CD14-positive monocyte (primary cell): ENCODE data around the gene DCTD. TPM values are rescaled to one million over a fixed set of nuclear protein-coding genes. Genes with fewer than 3 reads are reported as not detected.

Source experiments
- DNase-seq, 3 donors: peaks; one replicate each; pipeline ENCODE4 v3.0.0-alpha.2; 2011 to 2022
- H2AFZ ChIP-seq: 2 replicates; pipeline ENCODE4 v1.6.0; 2012; ENCODE audit warnings: mild to moderate bottlenecking, low read depth, low read length, inconsistent platforms; ENCODE audit not compliant: insufficient read depth, poor library complexity, severe bottlenecking
- H3K27ac ChIP-seq, 2 donors: 1 replicate in 1 of 2; 2 replicates in 1 of 2; pipeline ENCODE4 v1.5.1; 2012 to 2013; ENCODE audit warnings: low read length in 2 of 2, control low read depth in 1 of 2, inconsistent platforms in 1 of 2, low read depth in 1 of 2, mild to moderate bottlenecking in 1 of 2
- H3K27me3 ChIP-seq, 2 donors: one replicate each; pipeline versions ENCODE4 v1.6.0 to v1.6.1; 2011 to 2013; ENCODE audit warnings: low read length in 2 of 2; ENCODE audit not compliant: control insufficient read depth in 2 of 2, insufficient read depth in 2 of 2
- H3K36me3 ChIP-seq, 2 donors: replicated peaks in 1 of 2; 1 replicate in 1 of 2; 2 replicates in 1 of 2; pipeline versions ENCODE4 v1.5.1 to v1.6.1; 2012 to 2013; ENCODE audit warnings: low read length in 2 of 2, control low read depth in 1 of 2, inconsistent platforms in 1 of 2, mild to moderate bottlenecking in 1 of 2; ENCODE audit not compliant: insufficient read depth in 2 of 2, control insufficient read depth in 1 of 2
- H3K4me1 ChIP-seq, 2 donors: 1 replicate in 1 of 2; 2 replicates in 1 of 2; pipeline versions ENCODE4 v1.5.1 to v1.6.1; 2012 to 2013; ENCODE audit warnings: low read length in 2 of 2, control low read depth in 1 of 2, inconsistent platforms in 1 of 2, mild to moderate bottlenecking in 1 of 2, moderate library complexity in 1 of 2; ENCODE audit not compliant: insufficient read depth in 2 of 2, control insufficient read depth in 1 of 2
- H3K4me2 ChIP-seq: replicated peaks from 2 replicates; pipeline ENCODE3; 2012; ENCODE audit warnings: low read length, moderate library complexity, mild to moderate bottlenecking; ENCODE audit not compliant: poor library complexity, severe bottlenecking; ENCODE audit errors: extremely low read depth
- H3K4me3 ChIP-seq, 3 experiments: fragments of 200-600 bp in 1 of 3; sonication (generic) in 1 of 3; replicated peaks in 1 of 3; 1 replicate in 2 of 3; 2 replicates in 1 of 3; pipeline ENCODE4 v1.5.1; 2011 to 2013; ENCODE audit warnings: low read length in 3 of 3, mild to moderate bottlenecking in 3 of 3, control low read depth in 2 of 3, low read depth in 2 of 3, inconsistent platforms in 1 of 3, moderate library complexity in 1 of 3
- H3K79me2 ChIP-seq: 2 replicates; pipeline ENCODE4 v1.6.0; 2012; ENCODE audit warnings: mild to moderate bottlenecking, control low read depth, inconsistent platforms, low read length, moderate library complexity; ENCODE audit not compliant: insufficient read depth
- H3K9ac ChIP-seq: 2 replicates; pipeline ENCODE4 v1.6.0; 2017; ENCODE audit warnings: low read length, mild to moderate bottlenecking; ENCODE audit not compliant: insufficient read depth, poor library complexity, severe bottlenecking
- H3K9me3 ChIP-seq, 2 donors: replicated peaks in 1 of 2; 1 replicate in 1 of 2; 2 replicates in 1 of 2; pipeline versions ENCODE4 v1.5.1 to v1.6.1; 2012 to 2013; ENCODE audit warnings: low read length in 2 of 2, control low read depth in 1 of 2; ENCODE audit not compliant: control insufficient read depth in 1 of 2, insufficient read depth in 1 of 2
- H4K20me1 ChIP-seq: 2 replicates; pipeline ENCODE4 v1.6.0; 2012; ENCODE audit warnings: mild to moderate bottlenecking, low read length, control low read depth, moderate library complexity; ENCODE audit not compliant: insufficient read depth
- H3K27ac Mint-ChIP-seq, 7 donors: one replicate each; pipeline ENCODE4 v1.8.0; 2020; ENCODE audit warnings: mild to moderate bottlenecking in 7 of 7, mixed read lengths in 7 of 7, moderate library complexity in 6 of 7, inconsistent platforms in 2 of 7
- H3K27me3 Mint-ChIP-seq, 3 donors: one replicate each; pipeline ENCODE4 v1.8.0; 2021 to 2022; ENCODE audit warnings: low read depth in 3 of 3, mild to moderate bottlenecking in 3 of 3, mixed read lengths in 3 of 3, moderate library complexity in 3 of 3, inconsistent platforms in 1 of 3
- H3K36me3 Mint-ChIP-seq, 2 donors: one replicate each; pipeline ENCODE4 v1.8.0; 2020; ENCODE audit warnings: mixed read lengths in 2 of 2, inconsistent platforms in 1 of 2, mild to moderate bottlenecking in 1 of 2
- H3K4me1 Mint-ChIP-seq: one replicate; pipeline ENCODE4 v1.8.0; 2020; ENCODE audit warnings: mild to moderate bottlenecking, mixed read lengths
- H3K4me3 Mint-ChIP-seq, 2 donors: one replicate each; pipeline ENCODE4 v1.8.0; 2020; ENCODE audit warnings: mild to moderate bottlenecking in 2 of 2, mixed read lengths in 2 of 2, moderate library complexity in 1 of 2
- H3K9me3 Mint-ChIP-seq, 7 donors: one replicate each; pipeline ENCODE4 v1.8.0; 2020 to 2022; ENCODE audit warnings: mixed read lengths in 7 of 7, mild to moderate bottlenecking in 6 of 7, moderate library complexity in 6 of 7, inconsistent platforms in 2 of 7
- CTCF ChIP-seq: fragments of 200-600 bp; IDR thresholded peaks from one replicate; pipeline ENCODE4 v1.8.0; 2022; ENCODE audit warnings: antibody characterized with exemption, mild to moderate bottlenecking
- WGBS: methylation state at CpG from one replicate; pipeline ENCODE4 v1.1.5; 2013; ENCODE audit warnings: missing lambda C conversion rate; ENCODE audit not compliant: insufficient coverage; 5-methylcytosine and 5-hydroxymethylcytosine counted together
- intact Hi-C, 2 donors: fragments of 100-400 bp; cut with micrococcal nuclease; formaldehyde crosslinking; loops; one replicate each; pipeline versions ENCODE4 v1.15.0 to v1.15.1; 2023
- polyA plus RNA-seq, 3 donors: library from polyadenylated mRNA; depleted of rRNA in 1 of 3; unstranded in 2 of 3; stranded (reverse) in 1 of 3; fragments of 300-500 nt in 2 of 3; fragments of >200 nt in 1 of 3; fragmentation: Illumina TruSeq in 2 of 3; gene quantifications; 1 replicate in 2 of 3; 2 replicates in 1 of 3; pipeline ENCODE4 v1.2.3, GENCODE V29; 2012 to 2021

DCTD gene
- polyA plus RNA-seq, 3 donors = 45.8 to 49.9 (median 47.8) TPM

- DNase-seq = no peak
- no peak overlapping the region for H2AFZ ChIP-seq
- no peak overlapping the region for H3K27ac ChIP-seq
- intact Hi-C loops = no loop called here
- H3K4me1 Mint-ChIP-seq = no peaks in the 10 kb centered on the region
- no peak overlapping the region for H3K27ac Mint-ChIP-seq
- WGBS = 100% methylated on average over 1 of the region's 3 CpGs
- H3K9me3 Mint-ChIP-seq = no peaks in the 10 kb centered on the region
- H3K9me3 ChIP-seq = no peaks in the 10 kb centered on the region
- H3K4me3 ChIP-seq = no peak overlapping the region
- no peaks in the 10 kb centered on the region for H3K27me3 ChIP-seq
- no peaks in the 10 kb centered on the region for H3K4me1 ChIP-seq
- TF ChIP-seq CTCF = no peak
- H3K4me2 ChIP-seq = no peak overlapping the region
- no peaks in the 10 kb centered on the region for H3K36me3 ChIP-seq
- H3K79me2 ChIP-seq = no peaks in the 10 kb centered on the region
- no peaks in the 10 kb centered on the region for H4K20me1 ChIP-seq
- H3K9ac ChIP-seq = no peak overlapping the region
- H3K36me3 Mint-ChIP-seq = no peaks in the 10 kb centered on the region
- H3K27me3 Mint-ChIP-seq = peaks cover under 1 to 2% (median 2%) of the 10 kb centered on the region in 3 donors
- no peak overlapping the region for H3K4me3 Mint-ChIP-seq
These were observed 10.9 kb upstream of the DCTD start for GRCh38 chr4:182928061-182928460.

GRCh38 chr4:182927505-182927904, 10.3 kb upstream of the DCTD start:
- intact Hi-C loops = no loop called here
- no peaks in the 10 kb centered on the region for H3K9me3 Mint-ChIP-seq
- Histone ChIP-seq H2AFZ (no peak overlapping the region), H3K9me3 (no peaks in the 10 kb centered on the region), H3K79me2 (no peaks in the 10 kb centered on the region), H4K20me1 (no peaks in the 10 kb centered on the region), H3K4me3 (no peak overlapping the region), H3K4me1 (no peaks in the 10 kb centered on the region), H3K9ac (no peak overlapping the region), H3K4me2 (no peak overlapping the region), H3K36me3 (no peaks in the 10 kb centered on the region), H3K27ac (no peak overlapping the region), H3K27me3 (no peaks in the 10 kb centered on the region)
- no peak overlapping the region for H3K4me3 Mint-ChIP-seq
- no peaks in the 10 kb centered on the region for H3K36me3 Mint-ChIP-seq
- H3K4me1 Mint-ChIP-seq = no peaks in the 10 kb centered on the region
- H3K27me3 Mint-ChIP-seq = peaks cover 2 to 3% (median 3%) of the 10 kb centered on the region in 3 donors
- H3K27ac Mint-ChIP-seq = no peak overlapping the region
- no peak for DNase-seq
- no CpG with 5 or more reads among the region's 3 CpGs for WGBS
- no peak for TF ChIP-seq CTCF
